Esophagus muscularis mucosa (tissue), 4 donors: Measurements from ENCODE around the gene BRF1.

Experiments used
- CTCF ChIP-seq, 3 experiments: fragments of 200-600 bp in 2 of 3; fragments of 450-650 bp in 1 of 3; sonication (generic) in 2 of 3; IDR thresholded peaks; one replicate each; pipeline ENCODE4 v1.5.1; 2017 to 2019; ENCODE audit warnings: antibody characterized with exemption in 3 of 3, mild to moderate bottlenecking in 2 of 3, moderate library complexity in 1 of 3
- EP300 ChIP-seq: sonication (generic); formaldehyde crosslinking; IDR thresholded peaks from one replicate; pipeline ENCODE4 v1.6.1; 2017; ENCODE audit warnings: antibody characterized with exemption
- POLR2A ChIP-seq: fragments of 450-650 bp; IDR thresholded peaks from one replicate; pipeline ENCODE4 v1.6.1; 2017; ENCODE audit warnings: antibody characterized with exemption, moderate library complexity, mild to moderate bottlenecking, low read depth
- POLR2AphosphoS5 ChIP-seq, 2 donors: sonication (generic); formaldehyde crosslinking; IDR thresholded peaks; one replicate each; pipeline ENCODE4 v1.6.1; 2017; ENCODE audit warnings: antibody characterized with exemption in 2 of 2

- TF ChIP-seq CTCF (IDR thresholded peaks at IDR 0.05) (no peak), POLR2AphosphoS5 (IDR thresholded peaks at IDR 0.05) (no peak), POLR2A (no peak), EP300 (no peak)
Measured at GRCh38 chr14:105184461-105184860, 116.3 kb downstream of the BRF1 start.
